ENCODE data around the gene MTCH1. TPM values are rescaled to one million over a fixed set of nuclear protein-coding genes. Genes with fewer than 3 reads are reported as not detected.

MTCH1 gene
- total and polyA plus RNA-seq, 9 of the 15 experiments (the other 6 are each of a cell fraction or from before 2014, with no cell fraction given): 7.9 to 161 (median 118) TPM

- H3K9ac ChIP-seq (ENCODE audit: insufficient read depth in 1 of 2, low read depth in 2 of 2, low read length in 2 of 2): peak overlapping the region in 1 of 2 experiments; percentile 46; a peak in 2 of 4 replicates
- intact Hi-C loops (cut with micrococcal nuclease): no loop called here
- ChIA-PET POLR2A (interaction anchor here (0.7 to 2.0 kb wide), 4 partner anchors 9 to 223 kb away, joined by 3 to 6 read pairs (median 3); partner anchors contain the start of gene C6orf89), CTCF (ENCODE audit: low intra/inter-chr PET ratio) (interaction anchor here (1.0 kb wide), 1 partner anchor 37 kb away, joined by 3 read pairs; no protein-coding TSS in a partner anchor)
- WGBS (ENCODE audit: insufficient coverage, low coverage, missing lambda C conversion rate): 89% methylated on average over 14 of the region's 14 CpGs
- no peaks in the 10 kb centered on the region for H3K9me3 ChIP-seq (replicated peaks; ENCODE audit: control insufficient read depth, insufficient read depth, low read depth, low read length)
- DNase-seq (ENCODE audit: extremely low read depth in 1 of 4, low spot score in 3 of 4) (no peak), ATAC-seq (no peak), FAIRE-seq (no peak)
- H3K4me1 ChIP-seq (replicated peaks in 1 of 2; ENCODE audit: control insufficient read depth in 2 of 2, insufficient read depth in 2 of 2, low read length in 2 of 2): peaks cover 18 to 24% of the 10 kb centered on the region in 2 experiments
- H3K27me3 ChIP-seq (ENCODE audit: control insufficient read depth in 2 of 2, insufficient read depth in 2 of 2, low read length in 2 of 2): no peaks in the 10 kb centered on the region
- peaks cover 79% of the 10 kb centered on the region for H3K36me3 ChIP-seq (ENCODE audit: control insufficient read depth, insufficient read depth, low read length)
- no peak overlapping the region for H3K27ac ChIP-seq (ENCODE audit: extremely low read depth, low read depth, low read length)
- H3K4me2 ChIP-seq (ENCODE audit: insufficient read depth, low read length): no peak overlapping the region
- peaks cover 15% of the 10 kb centered on the region for H3K9me1 ChIP-seq (ENCODE audit: control insufficient read depth, insufficient read depth, low read length)
- BruUV-seq (replicated peaks): no TSS peak
- peak; percentile 57 for TF ChIP-seq RBFOX2 (IDR thresholded peaks at IDR 0.05; ENCODE audit: low read depth, low read length)
- peak; percentile 57; the same call in 1 of the 2 replicates for TF ChIP-seq POLR2G (IDR thresholded peaks at IDR 0.05; ENCODE audit: low read depth, low read length)
- TF ChIP-seq HDAC1 (IDR thresholded peaks at IDR 0.05): no peak
- no peak overlapping the region for H2AFZ ChIP-seq (ENCODE audit: low read depth, low read length)
- no peak overlapping the region for H3K4me3 ChIP-seq
- H4K20me1 ChIP-seq (replicated peaks; ENCODE audit: control insufficient read depth, insufficient read depth, low read length): peaks cover 58% of the 10 kb centered on the region
- H3K79me2 ChIP-seq (ENCODE audit: control insufficient read depth, insufficient read depth, low read length): peaks cover 70% of the 10 kb centered on the region
- in situ Hi-C loops (cut with MboI): no loop called here
These were observed 4.9 kb downstream of the MTCH1 start for GRCh38 chr6:36980876-36981619.

GRCh38 chr6:36980129-36980528 is 5.9 kb downstream of the MTCH1 start:
- H3K27ac ChIP-seq (ENCODE audit: extremely low read depth, low read depth, low read length): no peak overlapping the region
- no peak overlapping the region for H3K4me2 ChIP-seq (ENCODE audit: insufficient read depth, low read length)
- no peak overlapping the region for H3K4me3 ChIP-seq
- ChIA-PET POLR2A (interaction anchor here (1.5 to 2.0 kb wide), 2 partner anchors 13 to 25 kb away, joined by 4 to 6 read pairs; no protein-coding TSS in a partner anchor), CTCF (ENCODE audit: low intra/inter-chr PET ratio) (interaction anchor here (1.0 kb wide), 1 partner anchor 38 kb away, joined by 3 read pairs; no protein-coding TSS in a partner anchor)
- peaks cover 61% of the 10 kb centered on the region for H3K79me2 ChIP-seq (ENCODE audit: control insufficient read depth, insufficient read depth, low read length)
- H3K9ac ChIP-seq (ENCODE audit: insufficient read depth in 1 of 2, low read depth in 2 of 2, low read length in 2 of 2): no peak overlapping the region
- ATAC-seq (no peak), FAIRE-seq (no peak), DNase-seq (ENCODE audit: extremely low read depth in 1 of 4, low spot score in 3 of 4) (no peak)
- no TSS peak for BruUV-seq (replicated peaks)
- no peaks in the 10 kb centered on the region for H3K27me3 ChIP-seq (ENCODE audit: control insufficient read depth in 2 of 2, insufficient read depth in 2 of 2, low read length in 2 of 2)
- no peak overlapping the region for H2AFZ ChIP-seq (ENCODE audit: low read depth, low read length)
- intact Hi-C loops (cut with micrococcal nuclease) (no loop called here), in situ Hi-C loops (cut with MboI) (no loop called here)
- H3K9me1 ChIP-seq (ENCODE audit: control insufficient read depth, insufficient read depth, low read length): peaks cover 15% of the 10 kb centered on the region
- peaks cover 17 to 20% of the 10 kb centered on the region in 2 experiments for H3K4me1 ChIP-seq (replicated peaks in 1 of 2; ENCODE audit: control insufficient read depth in 2 of 2, insufficient read depth in 2 of 2, low read length in 2 of 2)
- peaks cover 58% of the 10 kb centered on the region for H4K20me1 ChIP-seq (replicated peaks; ENCODE audit: control insufficient read depth, insufficient read depth, low read length)
- WGBS (ENCODE audit: insufficient coverage, low coverage, missing lambda C conversion rate): 94% methylated on average over 6 of the region's 6 CpGs
- H3K9me3 ChIP-seq (replicated peaks; ENCODE audit: control insufficient read depth, insufficient read depth, low read depth, low read length): no peaks in the 10 kb centered on the region
- H3K36me3 ChIP-seq (ENCODE audit: control insufficient read depth, insufficient read depth, low read length): peaks cover 89% of the 10 kb centered on the region
- TF ChIP-seq CLOCK (CRISPR knock-in tag; IDR thresholded peaks at IDR 0.05; ENCODE audit: borderline replicate concordance) (no peak), ZNF551 (CRISPR knock-in tag; IDR thresholded peaks at IDR 0.05) (no peak), SIN3B (IDR thresholded peaks at IDR 0.05; ENCODE audit: low read depth) (no peak), KDM2B (CRISPR knock-in tag; IDR thresholded peaks at IDR 0.05) (no peak)
